Measurements from ENCODE around the gene TYRP1. TPM values are rescaled to one million over a fixed set of nuclear protein-coding genes. Genes with fewer than 3 reads are reported as not detected.

The TYRP1 gene
- polyA plus RNA-seq, 1 donor from 2014 or later: not detected

DNA sequence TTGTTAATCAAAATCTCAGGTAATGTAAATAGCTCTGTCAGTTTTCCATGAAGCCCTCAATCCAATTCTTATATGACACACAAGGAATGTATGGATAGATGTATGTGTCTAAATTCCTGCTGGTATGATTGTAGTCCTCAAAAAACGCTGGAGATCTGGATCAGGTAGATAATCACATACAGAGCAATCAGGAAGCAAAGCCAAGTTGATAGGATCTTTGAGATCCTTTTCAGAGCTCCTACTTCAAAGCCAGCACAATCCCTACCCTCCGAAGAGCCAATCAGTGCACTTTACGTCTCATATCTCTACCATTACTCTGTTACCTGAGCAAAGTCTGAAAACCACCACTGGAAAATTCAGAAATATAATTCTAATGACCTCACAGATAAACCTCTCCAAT is 27.4 kb downstream of the TYRP1 start:
- Histone ChIP-seq H3F3A (ENCODE audit: insufficient read depth, low read length, poor library complexity, severe bottlenecking) (no peaks in the 10 kb centered on the region), H3K9ac (ENCODE audit: low read length) (no peak overlapping the region)

DNA sequence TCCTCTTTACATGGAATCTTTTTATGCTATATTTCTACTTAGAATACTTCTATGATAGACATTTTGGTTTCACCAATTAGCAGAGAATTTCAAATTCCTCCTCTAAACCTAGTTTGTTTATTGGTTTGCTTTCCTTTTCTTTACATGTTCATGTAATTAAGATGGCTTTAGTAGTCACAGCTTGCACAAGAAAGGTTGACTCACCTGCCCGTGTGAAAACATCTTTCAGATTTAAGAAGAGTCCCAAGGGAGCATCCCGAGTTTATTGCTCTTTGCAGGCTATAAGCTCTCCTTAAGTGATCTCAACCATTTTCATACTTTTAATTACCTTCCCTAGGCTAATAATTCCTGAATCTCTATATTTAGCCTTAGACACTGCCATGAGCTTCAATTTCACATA is 28.9 kb downstream of the TYRP1 start:
- H3K27me3 ChIP-seq (ENCODE audit: insufficient read depth, low read depth, low read length): no peaks in the 10 kb centered on the region
- no peaks in the 10 kb centered on the region for H3K9me3 ChIP-seq (ENCODE audit: low read length)
- H4K20me1 ChIP-seq (ENCODE audit: insufficient read depth): no peaks in the 10 kb centered on the region
- H3K9me2 ChIP-seq (ENCODE audit: insufficient read depth, low read length): no peaks in the 10 kb centered on the region
- no peak overlapping the region for H2AFZ ChIP-seq (ENCODE audit: low read depth, low read length)
- no peak overlapping the region for H3K4me2 ChIP-seq (ENCODE audit: low read length)
- H3K9ac ChIP-seq (ENCODE audit: low read length): no peak overlapping the region
- no peak overlapping the region for H3K27ac ChIP-seq (ENCODE audit: low read length)
- TF ChIP-seq, protein P1, sequence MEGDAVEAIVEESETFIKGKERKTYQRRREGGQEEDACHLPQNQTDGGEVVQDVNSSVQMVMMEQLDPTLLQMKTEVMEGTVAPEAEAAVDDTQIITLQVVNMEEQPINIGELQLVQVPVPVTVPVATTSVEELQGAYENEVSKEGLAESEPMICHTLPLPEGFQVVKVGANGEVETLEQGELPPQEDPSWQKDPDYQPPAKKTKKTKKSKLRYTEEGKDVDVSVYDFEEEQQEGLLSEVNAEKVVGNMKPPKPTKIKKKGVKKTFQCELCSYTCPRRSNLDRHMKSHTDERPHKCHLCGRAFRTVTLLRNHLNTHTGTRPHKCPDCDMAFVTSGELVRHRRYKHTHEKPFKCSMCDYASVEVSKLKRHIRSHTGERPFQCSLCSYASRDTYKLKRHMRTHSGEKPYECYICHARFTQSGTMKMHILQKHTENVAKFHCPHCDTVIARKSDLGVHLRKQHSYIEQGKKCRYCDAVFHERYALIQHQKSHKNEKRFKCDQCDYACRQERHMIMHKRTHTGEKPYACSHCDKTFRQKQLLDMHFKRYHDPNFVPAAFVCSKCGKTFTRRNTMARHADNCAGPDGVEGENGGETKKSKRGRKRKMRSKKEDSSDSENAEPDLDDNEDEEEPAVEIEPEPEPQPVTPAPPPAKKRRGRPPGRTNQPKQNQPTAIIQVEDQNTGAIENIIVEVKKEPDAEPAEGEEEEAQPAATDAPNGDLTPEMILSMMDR (IDR thresholded peaks at IDR 0.05; ENCODE audit: poor library complexity, severe bottlenecking): no peak
- TF ChIP-seq SMC3 (conservative IDR thresholded peaks at IDR 0.05; ENCODE audit: poor library complexity) (no peak), MXI1 (conservative IDR thresholded peaks at IDR 0.05; ENCODE audit: poor library complexity, severe bottlenecking) (no peak), EP300 (conservative IDR thresholded peaks at IDR 0.05; ENCODE audit: poor library complexity, severe bottlenecking) (no peak), POLR2AphosphoS5 (IDR thresholded peaks at IDR 0.05) (no peak), RAD21 (conservative IDR thresholded peaks at IDR 0.05) (no peak), EZH2 (IDR thresholded peaks at IDR 0.05; ENCODE audit: borderline replicate concordance, insufficient read depth, low read length, poor library complexity, severe bottlenecking) (no peak), TAF1 (IDR thresholded peaks at IDR 0.05; ENCODE audit: low read depth) (no peak)
- TF ChIP-seq, protein P2, sequence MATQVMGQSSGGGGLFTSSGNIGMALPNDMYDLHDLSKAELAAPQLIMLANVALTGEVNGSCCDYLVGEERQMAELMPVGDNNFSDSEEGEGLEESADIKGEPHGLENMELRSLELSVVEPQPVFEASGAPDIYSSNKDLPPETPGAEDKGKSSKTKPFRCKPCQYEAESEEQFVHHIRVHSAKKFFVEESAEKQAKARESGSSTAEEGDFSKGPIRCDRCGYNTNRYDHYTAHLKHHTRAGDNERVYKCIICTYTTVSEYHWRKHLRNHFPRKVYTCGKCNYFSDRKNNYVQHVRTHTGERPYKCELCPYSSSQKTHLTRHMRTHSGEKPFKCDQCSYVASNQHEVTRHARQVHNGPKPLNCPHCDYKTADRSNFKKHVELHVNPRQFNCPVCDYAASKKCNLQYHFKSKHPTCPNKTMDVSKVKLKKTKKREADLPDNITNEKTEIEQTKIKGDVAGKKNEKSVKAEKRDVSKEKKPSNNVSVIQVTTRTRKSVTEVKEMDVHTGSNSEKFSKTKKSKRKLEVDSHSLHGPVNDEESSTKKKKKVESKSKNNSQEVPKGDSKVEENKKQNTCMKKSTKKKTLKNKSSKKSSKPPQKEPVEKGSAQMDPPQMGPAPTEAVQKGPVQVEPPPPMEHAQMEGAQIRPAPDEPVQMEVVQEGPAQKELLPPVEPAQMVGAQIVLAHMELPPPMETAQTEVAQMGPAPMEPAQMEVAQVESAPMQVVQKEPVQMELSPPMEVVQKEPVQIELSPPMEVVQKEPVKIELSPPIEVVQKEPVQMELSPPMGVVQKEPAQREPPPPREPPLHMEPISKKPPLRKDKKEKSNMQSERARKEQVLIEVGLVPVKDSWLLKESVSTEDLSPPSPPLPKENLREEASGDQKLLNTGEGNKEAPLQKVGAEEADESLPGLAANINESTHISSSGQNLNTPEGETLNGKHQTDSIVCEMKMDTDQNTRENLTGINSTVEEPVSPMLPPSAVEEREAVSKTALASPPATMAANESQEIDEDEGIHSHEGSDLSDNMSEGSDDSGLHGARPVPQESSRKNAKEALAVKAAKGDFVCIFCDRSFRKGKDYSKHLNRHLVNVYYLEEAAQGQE (IDR thresholded peaks at IDR 0.05; ENCODE audit: borderline replicate concordance): no peak
- H3K36me3 ChIP-seq (ENCODE audit: insufficient read depth, low read length): no peaks in the 10 kb centered on the region
- H3K79me2 ChIP-seq (replicated peaks; ENCODE audit: insufficient read depth, low read length): no peaks in the 10 kb centered on the region
- no peak overlapping the region for H3K4me3 ChIP-seq (ENCODE audit: low read length)
- no peaks in the 10 kb centered on the region for H3F3A ChIP-seq (ENCODE audit: insufficient read depth, low read length, poor library complexity, severe bottlenecking)

More for the DNA sequence above, 27.4 kb downstream of the TYRP1 start:
- TF ChIP-seq MXI1 (conservative IDR thresholded peaks at IDR 0.05; ENCODE audit: poor library complexity, severe bottlenecking): no peak
- no peaks in the 10 kb centered on the region for H3K79me2 ChIP-seq (replicated peaks; ENCODE audit: insufficient read depth, low read length)
- no peaks in the 10 kb centered on the region for H3K9me2 ChIP-seq (ENCODE audit: insufficient read depth, low read length)
- no peaks in the 10 kb centered on the region for H3K9me3 ChIP-seq (ENCODE audit: low read length)
- H3K4me3 ChIP-seq (ENCODE audit: low read length): no peak overlapping the region
- no peak overlapping the region for H3K27ac ChIP-seq (ENCODE audit: low read length)
- no peak overlapping the region for H2AFZ ChIP-seq (ENCODE audit: low read depth, low read length)
- no peak overlapping the region for H3K4me2 ChIP-seq (ENCODE audit: low read length)
- H3K27me3 ChIP-seq (ENCODE audit: insufficient read depth, low read depth, low read length): no peaks in the 10 kb centered on the region
- H4K20me1 ChIP-seq (ENCODE audit: insufficient read depth): no peaks in the 10 kb centered on the region
- no peaks in the 10 kb centered on the region for H3K36me3 ChIP-seq (ENCODE audit: insufficient read depth, low read length)
